Prostate gland (tissue), 2 donors: ENCODE measurements around the gene WNT3A. TPM values are rescaled to one million over a fixed set of nuclear protein-coding genes. Genes with fewer than 3 reads are reported as not detected.
A peak's percentile ranks its signal among the peaks of the same experiment; 100 is the strongest.

Experiments used
- DNase-seq: peaks from one replicate; pipeline ENCODE4 v3.0.0-alpha.2; 2019; ENCODE audit warnings: low spot score
- H3K27ac ChIP-seq, 2 donors: fragments of 200-600 bp; sonication (generic); 2 replicates each; pipeline ENCODE4 v1.5.1; 2017 to 2019
- H3K27me3 ChIP-seq: fragments of 200-600 bp; sonication (generic); replicated peaks from 2 replicates; pipeline ENCODE4 v1.5.1; 2019; ENCODE audit not compliant: insufficient read depth
- H3K36me3 ChIP-seq, 2 donors: fragments of 200-600 bp; sonication (generic); 1 replicate in 1 of 2; 2 replicates in 1 of 2; pipeline versions ENCODE4 v1.5.1 to v1.8.1; 2017 to 2019
- H3K4me1 ChIP-seq: fragments of 200-600 bp; sonication (generic); replicated peaks from 2 replicates; pipeline ENCODE4 v1.5.1; 2019
- H3K4me3 ChIP-seq, 2 donors: fragments of 200-600 bp; sonication (generic); 2 replicates each; pipeline ENCODE4 v1.5.1; 2017 to 2019
- H3K9me3 ChIP-seq: fragments of 200-600 bp; sonication (generic); 2 replicates; pipeline ENCODE4 v1.5.1; 2017
- POLR2A ChIP-seq: fragments of 450-650 bp; IDR thresholded peaks from one replicate; pipeline ENCODE4 v1.6.1; 2016; ENCODE audit warnings: antibody characterized with exemption, mild to moderate bottlenecking
- POLR2AphosphoS5 ChIP-seq: sonication (generic); formaldehyde crosslinking; IDR thresholded peaks from one replicate; pipeline ENCODE4 v1.6.1; 2017; ENCODE audit warnings: antibody characterized with exemption
- WGBS: methylation state at CpG from one replicate; pipeline ENCODE4 v1.1.5; 2018; 5-methylcytosine and 5-hydroxymethylcytosine counted together
- intact Hi-C: fragments of 100-400 bp; cut with DNase I; formaldehyde crosslinking; loops from one replicate; pipeline ENCODE4 v1.14.2; 2022
- total RNA-seq, 2 donors: library from RNA; depleted of rRNA; stranded (reverse); fragments of >200 nt; gene quantifications; one replicate each; pipeline ENCODE4 v1.1.0, GENCODE V29; 2016
- TF ChIP-seq, protein P1 (sequence below), 4 experiments: fragments of 200-600 bp in 2 of 4; fragments of 450-650 bp in 2 of 4; sonication (generic) in 2 of 4; IDR thresholded peaks; 1 replicate in 3 of 4; 2 replicates in 1 of 4; pipeline ENCODE4 v1.5.1; 2016 to 2019; ENCODE audit warnings: antibody characterized with exemption in 4 of 4, mild to moderate bottlenecking in 2 of 4, moderate library complexity in 2 of 4

Gene WNT3A
- total RNA-seq, 2 donors from 2014 or later = 2.4 to 4.8 TPM

DNA sequence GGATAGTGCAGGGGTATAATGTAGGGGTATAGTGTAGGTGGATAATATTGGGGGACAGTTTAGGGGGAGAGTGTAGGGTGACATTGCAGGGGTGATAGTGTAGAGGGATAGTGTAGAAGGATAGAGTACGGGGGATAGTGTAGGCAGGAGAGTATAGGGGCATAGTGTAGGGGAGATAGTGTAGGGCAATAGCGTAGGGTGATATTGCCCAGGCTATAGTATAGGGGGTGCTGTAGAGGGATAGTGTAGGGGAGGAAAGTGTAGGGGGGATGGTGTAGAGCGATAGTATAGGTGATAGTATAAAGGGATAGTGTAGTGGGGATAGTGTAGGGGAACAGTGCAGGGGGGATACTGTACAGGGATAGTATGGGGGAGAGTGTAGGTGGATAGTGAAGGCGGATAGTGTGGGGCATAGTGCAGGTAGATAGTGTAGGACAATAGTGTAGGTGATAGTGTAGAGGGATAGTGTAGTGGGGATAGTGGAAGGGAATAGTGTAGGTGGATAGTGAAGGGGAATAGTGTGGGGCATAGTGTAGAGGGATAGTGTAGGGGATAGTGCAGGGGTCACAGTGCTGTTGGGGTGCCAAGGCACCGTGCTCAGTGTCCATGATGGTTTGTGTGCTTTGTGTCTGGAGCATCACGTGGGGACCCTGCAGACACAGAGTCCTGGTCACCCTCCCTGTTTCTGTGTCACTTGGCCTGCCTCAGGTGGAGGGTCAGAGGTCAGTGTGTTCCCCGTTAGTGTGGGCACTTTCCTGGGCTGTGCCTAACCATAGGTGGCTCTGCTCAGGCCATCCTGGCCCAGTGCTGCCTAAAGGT lies 65.2 kb downstream of the WNT3A start:
- Histone ChIP-seq H3K27ac (no peak overlapping the region), H3K36me3 (no peaks in the 10 kb centered on the region), H3K4me3 (no peak overlapping the region), H3K4me1 (no peaks in the 10 kb centered on the region), H3K27me3 (peaks cover 3% of the 10 kb centered on the region), H3K9me3 (no peaks in the 10 kb centered on the region)
- TF ChIP-seq POLR2AphosphoS5 = no peak
- no peak for TF ChIP-seq POLR2A
- TF ChIP-seq, protein P1, sequence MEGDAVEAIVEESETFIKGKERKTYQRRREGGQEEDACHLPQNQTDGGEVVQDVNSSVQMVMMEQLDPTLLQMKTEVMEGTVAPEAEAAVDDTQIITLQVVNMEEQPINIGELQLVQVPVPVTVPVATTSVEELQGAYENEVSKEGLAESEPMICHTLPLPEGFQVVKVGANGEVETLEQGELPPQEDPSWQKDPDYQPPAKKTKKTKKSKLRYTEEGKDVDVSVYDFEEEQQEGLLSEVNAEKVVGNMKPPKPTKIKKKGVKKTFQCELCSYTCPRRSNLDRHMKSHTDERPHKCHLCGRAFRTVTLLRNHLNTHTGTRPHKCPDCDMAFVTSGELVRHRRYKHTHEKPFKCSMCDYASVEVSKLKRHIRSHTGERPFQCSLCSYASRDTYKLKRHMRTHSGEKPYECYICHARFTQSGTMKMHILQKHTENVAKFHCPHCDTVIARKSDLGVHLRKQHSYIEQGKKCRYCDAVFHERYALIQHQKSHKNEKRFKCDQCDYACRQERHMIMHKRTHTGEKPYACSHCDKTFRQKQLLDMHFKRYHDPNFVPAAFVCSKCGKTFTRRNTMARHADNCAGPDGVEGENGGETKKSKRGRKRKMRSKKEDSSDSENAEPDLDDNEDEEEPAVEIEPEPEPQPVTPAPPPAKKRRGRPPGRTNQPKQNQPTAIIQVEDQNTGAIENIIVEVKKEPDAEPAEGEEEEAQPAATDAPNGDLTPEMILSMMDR (IDR thresholded peaks at IDR 0.05) = no peak
- DNase-seq = no peak
- intact Hi-C loops = no loop called here
- 68% methylated on average over 7 of the region's 7 CpGs for WGBS

DNA sequence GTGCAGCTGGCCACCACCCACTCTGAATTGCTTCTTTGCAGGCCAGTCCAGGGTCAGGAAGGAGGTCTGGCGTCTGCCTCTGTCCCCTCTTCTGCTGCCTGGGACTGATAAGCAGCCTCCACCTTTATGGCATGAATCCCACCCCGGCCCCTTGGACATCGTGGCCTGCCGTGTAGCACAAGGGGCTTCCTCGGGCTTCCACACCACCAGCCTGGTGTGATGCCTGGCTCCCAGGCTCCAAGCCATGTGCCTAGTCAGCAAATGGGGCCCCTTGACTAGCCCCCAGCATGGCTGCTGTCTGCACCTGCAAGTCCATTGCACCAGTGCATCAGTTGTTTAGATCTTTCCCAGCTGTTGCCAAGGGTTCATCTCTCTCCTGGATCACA lies 65.9 kb downstream of the WNT3A start:
- WGBS = 52% methylated on average over 5 of the region's 5 CpGs
- Histone ChIP-seq H3K4me1 (no peaks in the 10 kb centered on the region), H3K36me3 (no peaks in the 10 kb centered on the region), H3K4me3 (no peak overlapping the region), H3K27ac (no peak overlapping the region), H3K27me3 (no peaks in the 10 kb centered on the region), H3K9me3 (no peaks in the 10 kb centered on the region)
- TF ChIP-seq, protein P1 (IDR thresholded peaks at IDR 0.05) = no peak
- TF ChIP-seq POLR2A (no peak), POLR2AphosphoS5 (no peak)
- intact Hi-C loops = no loop called here
- DNase-seq = no peak

DNA sequence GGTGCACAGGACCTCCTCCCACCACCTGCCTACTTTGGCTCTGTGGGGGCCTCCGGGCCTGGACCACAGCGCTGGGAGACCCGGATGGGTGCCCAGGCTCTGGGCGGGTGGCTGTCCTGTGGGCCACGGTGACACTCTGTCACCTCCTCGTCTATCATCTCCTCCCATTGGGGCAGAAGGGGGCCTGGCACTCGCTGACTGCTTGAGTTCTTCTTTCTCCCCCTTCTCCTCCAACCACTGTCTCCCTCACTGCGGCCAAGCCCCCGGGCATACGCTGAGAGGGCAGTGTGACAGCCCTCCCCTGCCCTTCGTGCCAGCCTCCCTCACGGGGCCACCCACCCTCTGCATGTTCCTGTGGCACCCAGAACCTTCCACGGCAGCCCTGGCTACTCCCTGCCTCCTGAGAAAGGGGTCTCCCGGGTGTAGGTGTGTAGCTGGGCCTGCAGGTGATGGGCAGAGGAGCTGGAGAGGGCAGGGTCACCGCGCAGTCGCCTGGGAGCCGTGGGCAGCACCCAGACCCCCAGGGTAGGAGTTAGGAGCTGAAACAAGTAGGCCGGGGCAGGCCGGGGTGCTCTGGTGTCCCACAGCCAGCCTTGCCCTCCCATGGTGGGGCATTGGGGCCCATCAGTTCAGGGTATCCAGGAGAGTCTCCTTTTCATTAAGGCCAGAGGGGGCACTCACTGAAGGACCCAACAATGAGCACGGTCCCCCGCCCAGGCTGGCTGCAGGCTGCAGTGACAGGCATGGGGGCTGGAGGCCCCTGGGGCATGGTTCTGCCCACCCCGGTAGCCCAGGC lies 66.5 kb downstream of the WNT3A start:
- intact Hi-C loops = no loop called here
- TF ChIP-seq POLR2AphosphoS5 (no peak), POLR2A (no peak)
- TF ChIP-seq, protein P1 (IDR thresholded peaks at IDR 0.05) = no peak
- H3K27ac ChIP-seq = no peak overlapping the region
- H3K27me3 ChIP-seq = no peaks in the 10 kb centered on the region
- DNase-seq = no peak
- no peak overlapping the region for H3K4me3 ChIP-seq
- no peaks in the 10 kb centered on the region for H3K9me3 ChIP-seq
- H3K4me1 ChIP-seq = no peaks in the 10 kb centered on the region
- H3K36me3 ChIP-seq = no peaks in the 10 kb centered on the region
- 53% methylated on average over 23 of the region's 23 CpGs for WGBS

DNA sequence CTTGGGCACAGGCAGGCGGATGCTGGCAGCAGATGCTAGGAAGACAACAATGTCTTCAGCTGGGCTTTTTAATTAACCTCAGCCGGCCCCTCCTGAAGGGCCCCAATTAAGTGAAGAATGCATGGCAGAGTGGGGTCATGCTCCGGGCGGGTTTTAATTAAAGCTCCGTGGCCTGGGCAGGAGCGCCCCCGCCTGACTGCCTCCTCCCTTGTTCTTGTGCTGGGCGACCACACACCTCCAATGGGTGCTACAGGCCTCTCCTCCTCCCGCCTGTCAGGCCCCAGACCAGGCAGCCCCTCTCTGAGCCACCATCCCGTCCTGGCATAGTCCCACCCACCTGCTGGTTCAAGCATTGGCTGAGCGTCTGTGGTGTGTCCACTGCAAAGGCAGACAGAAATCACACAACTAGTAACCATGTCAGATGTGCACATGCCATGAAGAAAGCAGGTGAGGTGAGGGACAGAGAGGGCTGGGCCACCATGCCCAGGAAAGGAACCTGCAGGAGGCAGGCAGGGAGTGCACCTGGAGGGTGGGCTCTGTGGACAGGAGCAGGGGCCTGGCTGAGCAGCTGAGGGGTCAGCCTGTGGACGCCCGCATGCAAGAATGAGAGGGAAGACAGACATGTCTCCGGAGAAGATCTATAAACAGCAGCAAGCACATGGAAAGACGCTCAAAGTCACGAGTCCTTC lies 67.2 kb downstream of the WNT3A start:
- TF ChIP-seq, protein P1 (IDR thresholded peaks at IDR 0.05) = peak in 2 of 4 experiments; percentile 11 to 32
- TF ChIP-seq POLR2A = no peak
- no peak for TF ChIP-seq POLR2AphosphoS5
- no peaks in the 10 kb centered on the region for H3K4me1 ChIP-seq
- no peak overlapping the region for H3K27ac ChIP-seq
- no peaks in the 10 kb centered on the region for H3K27me3 ChIP-seq
- WGBS = 48% methylated on average over 15 of the region's 16 CpGs
- no peaks in the 10 kb centered on the region for H3K9me3 ChIP-seq
- DNase-seq = no peak
- intact Hi-C loops = no loop called here
- H3K4me3 ChIP-seq = no peak overlapping the region
- no peaks in the 10 kb centered on the region for H3K36me3 ChIP-seq
